AG20443 (cell line): ENCODE data around the gene CCDC85C.

Experiments used
- DNase-seq: peaks from one replicate; pipeline ENCODE4 v3.0.0; 2012; ENCODE audit warnings: low spot score, mixed read lengths

The CCDC85C gene

GRCh38 chr14:99572173-99572999, 31.6 kb downstream of the CCDC85C start:
- DNase-seq = no peak

DNA sequence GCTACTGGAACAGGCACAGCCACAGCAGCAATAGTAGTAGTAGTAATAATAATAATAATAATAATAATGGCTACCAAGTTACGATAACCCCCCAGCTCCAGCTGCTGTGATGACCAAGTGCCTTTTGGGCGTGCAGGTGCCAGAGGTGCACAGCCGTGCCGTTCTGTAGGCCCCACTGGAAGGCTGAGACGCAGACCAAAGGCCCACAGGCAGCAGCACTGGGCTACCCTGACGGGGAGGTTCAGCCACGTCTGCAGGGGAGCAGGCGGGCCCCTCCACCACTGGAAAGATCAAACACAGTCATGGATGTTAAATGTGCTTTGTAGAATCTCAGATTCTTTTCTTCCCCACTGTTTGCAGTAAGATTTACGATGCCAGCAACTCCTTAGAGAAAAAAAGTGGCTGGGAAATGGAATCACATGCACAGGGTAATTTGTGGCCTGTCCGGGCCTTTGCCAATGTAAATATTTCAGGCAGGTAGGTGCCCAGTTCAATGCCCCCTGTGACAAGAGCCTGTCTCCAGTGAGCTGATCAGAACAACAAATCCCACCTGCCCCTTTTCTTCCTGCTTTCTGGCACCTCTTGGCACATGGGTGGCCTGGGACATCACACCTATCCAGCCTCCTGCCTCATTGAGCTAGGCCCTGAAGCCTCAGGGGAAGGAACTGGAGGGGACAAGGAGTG, 32.6 kb downstream of the CCDC85C start:
- DNase-seq = no peak

- no peak for DNase-seq
These were observed 33.3 kb downstream of the CCDC85C start for GRCh38 chr14:99570544-99571302.

GRCh38 chr14:99569725-99570543, 34.1 kb downstream of the CCDC85C start:
- no peak for DNase-seq

DNA sequence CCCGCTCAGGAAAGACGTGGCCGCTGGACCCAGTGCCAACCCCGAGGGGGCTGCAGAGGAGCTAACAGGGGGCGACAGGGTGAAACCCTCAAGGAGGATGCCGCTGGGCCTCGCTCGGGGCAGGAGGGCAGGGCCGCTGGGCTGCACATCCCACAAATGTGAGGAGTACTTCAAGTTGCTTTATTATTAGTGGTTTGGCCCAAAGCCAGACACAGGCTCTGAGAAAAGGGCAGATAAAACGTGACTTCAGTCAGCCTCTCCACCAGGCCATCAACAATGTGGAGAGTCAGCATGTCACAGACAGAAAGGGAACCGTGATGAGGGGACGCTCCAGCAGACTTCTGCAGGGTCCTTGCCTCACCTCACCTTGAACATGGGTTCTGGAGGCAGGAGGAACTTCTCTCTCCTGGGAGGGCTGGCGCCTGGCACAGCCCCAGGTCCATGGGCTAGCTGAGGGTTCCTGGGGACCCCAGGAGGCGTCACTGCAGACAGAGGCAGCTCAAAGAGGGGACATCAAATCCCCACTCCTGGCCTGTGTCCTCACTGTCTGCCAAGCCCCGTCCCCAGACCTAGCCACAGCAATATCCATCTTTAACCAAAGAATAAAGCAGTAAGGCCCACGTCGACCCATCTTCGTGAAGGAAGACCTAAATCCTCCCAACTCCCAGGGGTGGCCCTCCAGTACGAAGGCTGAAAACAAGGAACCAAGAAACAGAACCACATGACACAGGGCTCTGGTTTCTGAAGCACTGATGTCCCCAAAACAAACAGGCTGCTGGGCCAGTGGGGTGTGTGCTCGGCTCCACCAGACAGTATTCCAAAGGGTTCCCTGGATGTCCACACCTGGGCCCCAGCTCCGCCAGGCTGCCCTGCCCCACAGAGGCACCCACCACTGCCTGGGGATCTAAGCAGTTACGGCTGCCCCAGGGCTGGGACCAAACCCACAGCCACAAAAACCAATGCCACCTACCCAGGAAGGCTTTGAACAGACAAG, 35.1 kb downstream of the CCDC85C start:
- DNase-seq = no peak

GRCh38 chr14:99566390-99567354, 37.3 kb downstream of the CCDC85C start:
- no peak for DNase-seq

- no peak for DNase-seq
These were observed 38.0 kb downstream of the CCDC85C start for GRCh38 chr14:99566009-99566389.

- no peak for DNase-seq
These were observed 38.6 kb downstream of the CCDC85C start for GRCh38 chr14:99565383-99565782.

GRCh38 chr14:99564926-99565259, 39.1 kb downstream of the CCDC85C start:
- DNase-seq = no peak

DNA sequence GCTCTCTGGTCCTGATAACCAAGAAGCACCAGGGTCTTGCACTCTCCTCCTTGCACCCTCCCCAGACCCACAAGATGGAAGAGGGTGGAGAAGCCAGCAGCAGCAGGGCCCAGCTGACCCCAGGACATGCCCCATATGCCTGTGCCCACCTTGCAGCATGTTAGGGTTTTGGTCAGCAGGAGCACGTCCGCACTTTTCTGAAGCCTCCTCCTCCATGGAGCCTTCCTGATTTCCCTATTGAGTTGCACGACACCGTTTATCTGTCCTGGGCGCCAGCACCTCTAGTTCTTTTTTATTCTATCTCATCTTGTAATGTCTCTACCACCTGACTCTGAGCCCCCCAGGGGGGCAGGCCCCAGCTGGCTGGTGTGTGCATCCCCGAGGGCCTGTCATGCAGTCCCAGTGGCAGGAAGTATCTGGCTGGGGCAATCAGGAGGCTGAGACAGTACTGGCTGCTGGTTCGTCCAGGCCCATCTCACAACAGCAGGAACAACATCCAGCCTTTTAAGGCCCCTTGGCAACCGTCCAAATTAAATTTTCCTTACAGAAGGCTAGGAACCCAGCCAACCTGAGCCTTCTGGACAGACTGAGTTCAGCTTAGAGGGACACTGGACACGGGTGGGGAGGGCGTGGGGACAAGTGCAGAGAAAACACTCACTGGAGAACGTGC, 39.6 kb downstream of the CCDC85C start:
- DNase-seq = no peak

- DNase-seq = no peak
These were observed 40.3 kb downstream of the CCDC85C start for GRCh38 chr14:99563749-99564129.

- peak; percentile 84 for DNase-seq
These were observed 40.9 kb downstream of the CCDC85C start for GRCh38 chr14:99562856-99563748.

- DNase-seq = no peak
These were observed 42.1 kb downstream of the CCDC85C start for GRCh38 chr14:99561864-99562263.

GRCh38 chr14:99560922-99561683, 42.9 kb downstream of the CCDC85C start:
- DNase-seq = no peak

DNA sequence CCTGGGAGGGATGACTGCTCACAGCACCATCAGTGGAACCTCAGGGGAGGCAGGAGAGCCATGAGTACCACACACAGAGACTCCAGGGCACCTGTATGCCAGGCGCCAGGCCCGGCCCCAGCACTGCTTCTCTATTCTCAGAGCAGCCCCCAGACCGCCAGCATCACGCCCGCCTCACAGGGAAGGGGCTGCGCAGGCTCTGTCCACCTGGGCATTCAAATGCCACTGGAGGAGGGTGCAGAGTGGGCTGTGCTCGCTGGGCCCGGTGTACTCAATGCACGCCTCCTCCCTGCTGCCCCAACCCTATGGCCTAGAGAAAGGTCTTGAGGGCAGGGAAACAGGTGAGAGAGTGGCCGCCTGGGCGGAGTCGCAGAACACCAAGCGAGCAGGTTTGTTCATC, 43.6 kb downstream of the CCDC85C start:
- DNase-seq = no peak

DNA sequence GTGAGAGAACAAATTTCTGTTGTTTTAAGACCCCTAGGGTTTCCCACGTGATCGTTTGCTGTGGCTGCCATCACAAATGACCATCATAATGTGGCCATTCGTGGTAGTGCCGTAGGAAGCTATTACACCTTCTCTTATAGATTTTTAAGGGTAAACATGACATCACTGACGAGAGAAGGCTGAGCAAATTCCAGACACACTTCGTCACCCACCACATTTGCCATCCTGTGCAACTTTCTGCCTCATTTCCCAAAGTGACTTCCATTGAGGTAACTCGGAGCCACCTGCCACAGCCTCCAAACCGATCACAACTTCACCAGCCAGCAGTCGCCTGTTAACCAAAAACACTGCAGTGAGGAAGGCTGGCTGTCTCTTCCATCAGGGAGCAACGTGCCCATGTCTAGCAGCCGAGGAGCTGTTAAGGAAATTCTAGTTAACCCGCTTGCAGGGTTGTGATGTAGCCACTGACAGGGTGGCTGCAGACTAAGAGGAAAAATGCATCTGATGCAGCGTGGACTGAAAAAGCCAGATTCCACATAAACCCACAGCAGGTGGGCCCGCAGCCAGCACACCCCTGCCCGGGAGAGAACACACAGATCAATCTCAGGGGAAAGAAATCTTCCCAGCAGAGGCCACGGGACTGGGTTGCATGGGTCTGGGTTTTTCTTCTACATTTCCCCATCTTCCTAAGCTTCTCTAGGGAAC, 44.6 kb downstream of the CCDC85C start:
- no peak for DNase-seq
